ENCODE data around the gene NOTUM. TPM values are rescaled to one million over a fixed set of nuclear protein-coding genes. Genes with fewer than 3 reads are reported as not detected.

NOTUM gene
- total RNA-seq, 2 experiments from 2014 or later: 0.88 to 4.4 TPM

DNA sequence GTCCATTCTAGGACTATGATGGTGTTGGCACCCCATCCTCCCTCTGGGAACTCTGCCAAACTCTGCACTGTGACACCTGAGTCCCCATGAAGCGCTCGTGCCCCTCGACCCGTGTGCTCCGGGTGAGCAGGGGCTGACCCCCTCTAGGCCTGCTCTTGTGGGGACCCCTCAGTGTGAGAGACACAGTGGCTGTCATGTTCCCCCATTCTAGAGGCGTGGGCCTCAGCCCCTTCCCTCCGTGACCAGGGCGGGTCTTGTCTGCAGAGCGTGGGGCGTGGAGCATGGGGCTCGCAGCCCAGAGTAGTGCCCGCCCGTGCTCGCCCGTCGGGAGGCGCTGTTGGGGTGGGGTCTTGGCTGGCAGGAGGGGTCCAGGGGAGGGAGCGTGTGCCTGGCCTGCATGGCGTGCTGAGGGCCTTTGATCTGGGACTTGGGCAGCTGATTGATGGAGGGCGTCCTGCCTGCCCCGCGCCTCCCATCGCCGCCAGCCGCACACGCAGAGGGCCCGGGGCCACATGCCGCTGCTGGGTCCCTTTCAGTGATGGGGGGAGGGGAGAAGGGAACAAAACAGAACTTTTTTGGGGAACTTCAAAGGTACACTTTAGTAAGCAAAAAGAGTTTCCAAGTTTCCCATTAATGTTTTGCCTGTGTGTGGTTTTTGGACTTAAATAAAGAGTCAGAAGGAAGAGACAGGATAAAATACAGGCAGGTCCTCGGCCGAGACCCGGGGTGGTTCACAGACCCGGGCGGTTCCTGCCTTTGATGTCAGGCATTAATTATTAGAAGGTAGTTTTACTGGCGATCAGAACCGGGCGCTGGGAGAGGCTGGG, 39.2 kb upstream of the NOTUM start:
- BruUV-seq (replicated peaks): no TSS peak
- H3K4me1 ChIP-seq (ENCODE audit: insufficient read depth, low read length, poor library complexity, severe bottlenecking): no peaks in the 10 kb centered on the region
- DNase-seq (ENCODE audit: low spot score): no peak
- H3K4me3 ChIP-seq (ENCODE audit: low read depth, low read length, poor library complexity, severe bottlenecking): no peak overlapping the region
- H3K27ac ChIP-seq (ENCODE audit: low read depth, low read length, poor library complexity, severe bottlenecking): no peak overlapping the region
- no peaks in the 10 kb centered on the region for H3K9me3 ChIP-seq (ENCODE audit: low read length)
- no peaks in the 10 kb centered on the region for H3K9me2 ChIP-seq (ENCODE audit: insufficient read depth, low read length)
- no peaks in the 10 kb centered on the region for H4K20me1 ChIP-seq (ENCODE audit: insufficient read depth, low read length)
- peaks cover 8% of the 10 kb centered on the region; the same call in 1 of the 2 replicates for H3K36me3 ChIP-seq (ENCODE audit: insufficient read depth, low read length)
- POLR2A ChIA-PET: no interaction called here
- no peak overlapping the region for H3K4me2 ChIP-seq (ENCODE audit: low read length)
- no peak overlapping the region for H2AFZ ChIP-seq (ENCODE audit: low read length)
- CTCF ChIA-PET (ENCODE audit: unreplicated experiment): no interaction called here
- intact Hi-C loops (cut with micrococcal nuclease; ENCODE audit: unreplicated experiment): no loop called here
- no peaks in the 10 kb centered on the region for H3K79me2 ChIP-seq (ENCODE audit: insufficient read depth, low read depth, low read length)
- TF ChIP-seq EZH2phosphoT487 (IDR thresholded peaks at IDR 0.05; ENCODE audit: borderline replicate concordance, low read depth, low read length): no peak
- TF ChIP-seq, protein P1, sequence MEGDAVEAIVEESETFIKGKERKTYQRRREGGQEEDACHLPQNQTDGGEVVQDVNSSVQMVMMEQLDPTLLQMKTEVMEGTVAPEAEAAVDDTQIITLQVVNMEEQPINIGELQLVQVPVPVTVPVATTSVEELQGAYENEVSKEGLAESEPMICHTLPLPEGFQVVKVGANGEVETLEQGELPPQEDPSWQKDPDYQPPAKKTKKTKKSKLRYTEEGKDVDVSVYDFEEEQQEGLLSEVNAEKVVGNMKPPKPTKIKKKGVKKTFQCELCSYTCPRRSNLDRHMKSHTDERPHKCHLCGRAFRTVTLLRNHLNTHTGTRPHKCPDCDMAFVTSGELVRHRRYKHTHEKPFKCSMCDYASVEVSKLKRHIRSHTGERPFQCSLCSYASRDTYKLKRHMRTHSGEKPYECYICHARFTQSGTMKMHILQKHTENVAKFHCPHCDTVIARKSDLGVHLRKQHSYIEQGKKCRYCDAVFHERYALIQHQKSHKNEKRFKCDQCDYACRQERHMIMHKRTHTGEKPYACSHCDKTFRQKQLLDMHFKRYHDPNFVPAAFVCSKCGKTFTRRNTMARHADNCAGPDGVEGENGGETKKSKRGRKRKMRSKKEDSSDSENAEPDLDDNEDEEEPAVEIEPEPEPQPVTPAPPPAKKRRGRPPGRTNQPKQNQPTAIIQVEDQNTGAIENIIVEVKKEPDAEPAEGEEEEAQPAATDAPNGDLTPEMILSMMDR (conservative IDR thresholded peaks at IDR 0.05; ENCODE audit: low read length): no peak

DNA sequence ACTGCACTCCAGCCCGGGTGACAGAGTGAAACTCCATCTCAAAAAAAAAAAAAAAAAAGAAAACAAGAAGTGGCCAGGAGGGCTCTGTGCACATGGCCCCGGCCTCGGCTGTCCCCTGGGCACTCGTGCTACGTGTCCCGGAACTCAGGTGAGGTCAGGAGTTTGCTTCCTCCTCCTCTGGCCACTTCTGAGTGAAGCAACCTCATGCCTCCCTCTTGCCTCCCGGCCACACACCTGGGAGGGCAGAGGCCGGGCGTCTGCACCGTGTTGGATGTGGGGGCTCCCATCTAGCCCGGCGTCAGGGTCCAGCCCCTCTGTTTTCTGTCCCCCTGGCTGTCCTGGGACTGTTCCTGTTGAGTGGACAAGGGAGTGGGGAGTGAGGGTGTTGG, 38.6 kb upstream of the NOTUM start:
- intact Hi-C loops (cut with micrococcal nuclease; ENCODE audit: unreplicated experiment): no loop called here
- Histone ChIP-seq H3K27ac (ENCODE audit: low read depth, low read length, poor library complexity, severe bottlenecking) (no peak overlapping the region), H3K9me2 (ENCODE audit: insufficient read depth, low read length) (no peaks in the 10 kb centered on the region), H3K4me3 (ENCODE audit: low read depth, low read length, poor library complexity, severe bottlenecking) (no peak overlapping the region), H3K9me3 (ENCODE audit: low read length) (no peaks in the 10 kb centered on the region), H3K79me2 (ENCODE audit: insufficient read depth, low read depth, low read length) (no peaks in the 10 kb centered on the region), H3K4me1 (ENCODE audit: insufficient read depth, low read length, poor library complexity, severe bottlenecking) (no peaks in the 10 kb centered on the region), H3K36me3 (ENCODE audit: insufficient read depth, low read length) (peaks cover 8% of the 10 kb centered on the region; the same call in 1 of the 2 replicates), H4K20me1 (ENCODE audit: insufficient read depth, low read length) (no peaks in the 10 kb centered on the region), H3K4me2 (ENCODE audit: low read length) (no peak overlapping the region), H2AFZ (ENCODE audit: low read length) (no peak overlapping the region)
- no peak for TF ChIP-seq EZH2phosphoT487 (IDR thresholded peaks at IDR 0.05; ENCODE audit: borderline replicate concordance, low read depth, low read length)
- POLR2A ChIA-PET: no interaction called here
- no peak for DNase-seq (ENCODE audit: low spot score)
- BruUV-seq (replicated peaks): no TSS peak
- CTCF ChIA-PET (ENCODE audit: unreplicated experiment): no interaction called here

DNA sequence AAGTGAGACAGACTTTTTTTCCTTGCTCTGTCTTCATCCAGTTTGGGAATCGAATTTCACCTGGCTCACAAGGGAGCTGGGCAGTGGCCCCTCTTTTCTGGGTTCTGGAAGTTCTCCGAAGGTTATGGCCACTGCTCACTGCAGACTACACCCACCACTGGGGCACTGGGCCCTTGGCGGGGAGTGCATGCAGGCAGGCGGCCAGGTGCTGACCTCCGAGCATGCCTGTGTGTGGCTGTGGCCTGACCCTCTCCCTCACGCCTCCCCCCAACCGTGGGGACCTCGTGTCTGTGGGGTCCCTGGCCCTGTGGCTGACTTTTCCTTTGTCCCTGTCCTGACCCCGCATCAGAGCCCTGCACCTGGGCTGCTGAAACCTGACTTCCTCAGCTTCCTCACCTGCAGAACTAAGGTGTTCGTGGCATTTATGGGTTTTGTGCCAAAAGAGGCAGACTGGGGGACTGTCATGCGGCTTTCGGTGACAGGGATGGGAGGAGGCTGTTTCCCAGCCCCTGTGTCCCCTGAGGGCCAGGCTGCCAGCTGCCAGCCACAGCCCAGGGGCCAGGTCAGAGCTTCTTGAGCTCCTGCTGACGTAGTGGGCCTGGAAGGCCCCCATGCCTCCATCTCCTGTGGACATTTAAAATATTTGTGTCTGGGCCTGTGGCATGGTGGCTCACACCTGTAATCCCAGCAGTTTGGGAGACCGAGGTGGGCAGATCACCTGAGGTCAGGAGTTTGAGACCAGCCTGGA, 37.9 kb upstream of the NOTUM start:
- no TSS peak for BruUV-seq (replicated peaks)
- Histone ChIP-seq H3K9me2 (ENCODE audit: insufficient read depth, low read length) (no peaks in the 10 kb centered on the region), H3K36me3 (ENCODE audit: insufficient read depth, low read length) (peaks cover 8% of the 10 kb centered on the region; the same call in 1 of the 2 replicates), H3K9me3 (ENCODE audit: low read length) (no peaks in the 10 kb centered on the region), H3K4me3 (ENCODE audit: low read depth, low read length, poor library complexity, severe bottlenecking) (no peak overlapping the region), H3K4me1 (ENCODE audit: insufficient read depth, low read length, poor library complexity, severe bottlenecking) (no peaks in the 10 kb centered on the region), H2AFZ (ENCODE audit: low read length) (no peak overlapping the region), H4K20me1 (ENCODE audit: insufficient read depth, low read length) (no peaks in the 10 kb centered on the region), H3K4me2 (ENCODE audit: low read length) (no peak overlapping the region), H3K79me2 (ENCODE audit: insufficient read depth, low read depth, low read length) (no peaks in the 10 kb centered on the region), H3K27ac (ENCODE audit: low read depth, low read length, poor library complexity, severe bottlenecking) (no peak overlapping the region)
- POLR2A ChIA-PET: no interaction called here
- CTCF ChIA-PET (ENCODE audit: unreplicated experiment): no interaction called here
- DNase-seq (ENCODE audit: low spot score): no peak
- intact Hi-C loops (cut with micrococcal nuclease; ENCODE audit: unreplicated experiment): no loop called here
- TF ChIP-seq, protein P1 (conservative IDR thresholded peaks at IDR 0.05; ENCODE audit: low read length): no peak
- TF ChIP-seq EZH2phosphoT487 (IDR thresholded peaks at IDR 0.05; ENCODE audit: borderline replicate concordance, low read depth, low read length): no peak
